ENCODE measurements around the gene SDK1. TPM values are rescaled to one million over a fixed set of nuclear protein-coding genes. Genes with fewer than 3 reads are reported as not detected.

The SDK1 gene
- total RNA-seq, 4 donors from 2014 or later = 7.5 to 35.0 (median 10.2) TPM

GRCh38 chr7:4150731-4151130 is 849.7 kb downstream of the SDK1 start:
- no peak for TF ChIP-seq CTCF (IDR thresholded peaks at IDR 0.05; ENCODE audit: low read depth)

- TF ChIP-seq CTCF (IDR thresholded peaks at IDR 0.05; ENCODE audit: low read depth) = no peak
These were observed 850.5 kb downstream of the SDK1 start for GRCh38 chr7:4151524-4151923.

GRCh38 chr7:4151926-4152549 is 851.0 kb downstream of the SDK1 start:
- TF ChIP-seq CTCF (IDR thresholded peaks at IDR 0.05; ENCODE audit: low read depth) = no peak

GRCh38 chr7:4154882-4155535 is 854.0 kb downstream of the SDK1 start:
- no peak for TF ChIP-seq CTCF (IDR thresholded peaks at IDR 0.05; ENCODE audit: low read depth)

GRCh38 chr7:4156190-4156589 is 855.1 kb downstream of the SDK1 start:
- TF ChIP-seq CTCF (IDR thresholded peaks at IDR 0.05; ENCODE audit: low read depth) = no peak

- no peak for TF ChIP-seq CTCF (IDR thresholded peaks at IDR 0.05; ENCODE audit: low read depth)
These were observed 856.6 kb downstream of the SDK1 start for GRCh38 chr7:4157651-4158050.

- no peak for TF ChIP-seq CTCF (IDR thresholded peaks at IDR 0.05; ENCODE audit: low read depth)
These were observed 857.5 kb downstream of the SDK1 start for GRCh38 chr7:4158441-4159153.
